Measurements from ENCODE around the gene STAG2. TPM values are rescaled to one million over a fixed set of nuclear protein-coding genes. Genes with fewer than 3 reads are reported as not detected.
"Not testable (repeated sequence)": the region's sequence is repeated elsewhere in the genome, so short reads cannot be mapped to it uniquely, and the experiment has no call there.

STAG2 gene
- total RNA-seq, 2 donors from 2014 or later, result 89.4 to 96.9 TPM

- Mint-ChIP-seq H3K4me1 (ENCODE audit: low read depth in 2 of 2) (peaks cover 3 to 5% of the 10 kb centered on the region in 2 donors), H3K4me3 (no peak overlapping the region), H3K9me3 (no peaks in the 10 kb centered on the region), H3K27ac (no peak overlapping the region), H3K36me3 (no peaks in the 10 kb centered on the region), H3K27me3 (no peaks in the 10 kb centered on the region)
- DNase-seq (ENCODE audit: low spot score) (no peak), ATAC-seq (no peak)
Observed at GRCh38 chrX:124028182-124028581, 66.7 kb downstream of the STAG2 start.

DNA sequence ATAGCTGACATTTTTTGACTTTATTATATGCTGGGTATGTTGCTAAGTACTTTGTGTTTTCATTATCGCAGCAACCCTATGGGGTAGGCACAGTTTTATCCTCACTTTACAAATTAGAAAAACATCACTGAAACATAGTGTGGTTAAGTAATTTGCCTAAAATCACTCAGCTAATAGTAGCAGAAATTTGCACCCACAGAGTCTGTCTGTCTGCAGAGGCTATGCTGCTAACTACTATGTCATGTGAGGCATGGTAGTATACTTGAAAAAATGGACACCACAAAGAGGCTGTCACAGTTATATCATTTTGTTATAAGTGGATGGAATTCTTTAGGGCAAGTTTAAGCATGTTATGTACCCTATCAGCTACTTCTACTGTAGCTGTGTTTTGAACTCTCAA is 69.0 kb downstream of the STAG2 start:
- no peaks in the 10 kb centered on the region for H3K36me3 Mint-ChIP-seq
- H3K27me3 Mint-ChIP-seq, result no peaks in the 10 kb centered on the region
- no peak overlapping the region for H3K27ac Mint-ChIP-seq
- ATAC-seq (no peak), DNase-seq (ENCODE audit: low spot score) (no peak)
- peaks cover 0 to 7% of the 10 kb centered on the region in 2 donors for H3K4me1 Mint-ChIP-seq (ENCODE audit: low read depth in 2 of 2)
- H3K4me3 Mint-ChIP-seq, result no peak overlapping the region
- no peaks in the 10 kb centered on the region for H3K9me3 Mint-ChIP-seq

DNA sequence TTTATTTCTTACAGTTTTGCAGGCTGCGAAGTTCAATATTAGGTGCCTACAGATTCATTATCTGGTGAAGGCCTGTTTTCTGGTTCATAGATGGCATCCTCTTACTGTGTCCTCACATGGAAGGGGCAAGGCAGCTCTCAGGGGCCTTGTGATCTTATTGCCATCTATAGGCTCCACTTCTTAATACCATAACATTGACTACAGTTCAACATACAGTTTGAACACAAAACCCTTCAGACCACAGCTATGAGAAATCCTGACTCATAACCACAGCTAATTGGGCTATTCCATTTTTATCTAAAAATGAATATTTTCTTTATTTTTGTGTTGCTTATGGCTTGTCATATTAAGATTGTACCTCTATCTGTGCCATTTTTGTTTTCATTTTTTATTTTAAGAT is 72.3 kb downstream of the STAG2 start:
- no peaks in the 10 kb centered on the region for H3K27me3 Mint-ChIP-seq
- no peak overlapping the region for H3K4me3 Mint-ChIP-seq
- no peaks in the 10 kb centered on the region for H3K9me3 Mint-ChIP-seq
- ATAC-seq, result peak in 1 of 2 donors; percentile 53
- peaks cover 0 to 7% of the 10 kb centered on the region in 2 donors for H3K4me1 Mint-ChIP-seq (ENCODE audit: low read depth in 2 of 2)
- DNase-seq (ENCODE audit: low spot score), result no peak
- no peak overlapping the region for H3K27ac Mint-ChIP-seq
- no peaks in the 10 kb centered on the region for H3K36me3 Mint-ChIP-seq

DNA sequence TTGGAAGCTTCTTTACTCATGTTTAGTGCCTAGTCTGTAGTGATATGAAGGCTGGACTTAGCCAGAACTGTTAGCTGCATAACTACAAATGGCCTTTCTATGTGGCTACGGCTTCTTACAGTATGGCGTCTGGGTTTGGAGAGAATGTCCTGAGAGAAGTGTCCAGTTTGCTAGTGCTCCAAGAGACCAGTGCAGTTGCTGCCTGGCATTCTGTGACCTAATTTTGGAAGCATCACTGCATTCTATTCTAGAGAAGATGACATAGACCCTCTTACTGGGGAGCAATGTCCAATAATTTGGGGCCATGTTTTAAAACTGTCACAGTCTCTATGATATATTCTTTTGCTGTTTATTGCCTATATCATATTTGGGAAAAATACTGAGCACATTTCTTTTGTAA is 74.2 kb downstream of the STAG2 start:
- no peak overlapping the region for H3K27ac Mint-ChIP-seq
- no peaks in the 10 kb centered on the region for H3K9me3 Mint-ChIP-seq
- ATAC-seq, result no peak

DNA sequence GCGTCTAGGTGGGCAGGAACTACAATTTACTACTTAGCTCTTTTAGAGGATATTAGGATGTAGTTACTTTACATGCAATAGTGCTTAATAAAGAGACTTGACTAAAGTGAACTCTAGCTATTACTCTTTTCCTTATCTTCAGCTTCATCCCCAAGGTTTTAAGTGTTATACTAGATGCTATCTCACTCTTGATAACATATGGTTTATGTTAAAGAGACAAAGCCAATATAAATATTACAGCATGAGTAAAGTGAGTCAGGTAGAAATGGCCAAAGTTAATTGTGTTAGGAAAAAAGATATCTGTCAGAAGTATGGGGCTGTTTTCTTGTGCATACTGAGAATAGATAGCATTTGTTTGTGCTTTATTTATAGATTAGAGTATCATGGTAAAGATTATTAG is 80.5 kb downstream of the STAG2 start:
- Mint-ChIP-seq H3K9me3 (no peaks in the 10 kb centered on the region), H3K36me3 (peaks cover 4% of the 10 kb centered on the region), H3K4me3 (no peak overlapping the region), H3K4me1 (ENCODE audit: low read depth in 2 of 2) (peaks cover 9% of the 10 kb centered on the region in 2 donors), H3K27me3 (no peaks in the 10 kb centered on the region), H3K27ac (no peak overlapping the region)
- no peak for ATAC-seq
- DNase-seq (ENCODE audit: low spot score), result no peak

More for the DNA sequence above, 74.2 kb downstream of the STAG2 start:
- Mint-ChIP-seq H3K27me3 (no peaks in the 10 kb centered on the region), H3K4me3 (no peak overlapping the region), H3K36me3 (no peaks in the 10 kb centered on the region), H3K4me1 (ENCODE audit: low read depth in 2 of 2) (peaks cover 0 to 7% of the 10 kb centered on the region in 2 donors)
- DNase-seq (ENCODE audit: low spot score), result no peak

- ATAC-seq, result peak in 1 of 2 donors; percentile 62
- Mint-ChIP-seq H3K27ac (peak overlapping the region; percentile 34 to 47), H3K9me3 (no peaks in the 10 kb centered on the region), H3K36me3 (peaks cover 4% of the 10 kb centered on the region), H3K4me1 (ENCODE audit: low read depth in 2 of 2) (peaks cover 9% of the 10 kb centered on the region in 2 donors), H3K27me3 (no peaks in the 10 kb centered on the region), H3K4me3 (no peak overlapping the region)
- DNase-seq (ENCODE audit: low spot score), result no peak
Observed at GRCh38 chrX:124045109-124045508, 83.6 kb downstream of the STAG2 start.

GRCh38 chrX:124084417-124084816 is 122.9 kb downstream of the STAG2 start:
- DNase-seq (ENCODE audit: low spot score); H3K4me1 Mint-ChIP-seq (ENCODE audit: low read depth in 2 of 2); H3K4me3 Mint-ChIP-seq; H3K27me3 Mint-ChIP-seq; H3K36me3 Mint-ChIP-seq; H3K27ac Mint-ChIP-seq; H3K9me3 Mint-ChIP-seq; ATAC-seq: not testable (repeated sequence)

DNA sequence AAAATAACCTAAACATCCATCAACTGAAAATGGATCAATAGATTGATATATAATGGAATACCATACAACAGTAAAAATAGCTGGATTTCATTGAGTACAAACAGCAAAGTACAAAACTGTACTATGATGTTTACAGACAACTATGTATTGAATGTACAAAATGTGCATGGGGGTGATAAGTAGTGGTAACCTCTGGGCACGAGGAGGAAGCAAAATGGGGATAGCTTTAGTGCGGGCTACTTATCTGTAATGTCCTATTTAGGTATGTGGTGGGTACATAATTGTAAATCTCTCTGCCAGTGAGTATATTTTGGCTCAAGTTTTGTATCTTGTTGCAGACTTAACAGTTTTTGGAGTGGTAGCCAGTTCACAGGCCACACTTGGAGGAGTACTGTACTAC is 123.6 kb downstream of the STAG2 start:
- peaks cover 10% of the 10 kb centered on the region for H3K36me3 Mint-ChIP-seq
- ATAC-seq, result no peak
- no peak overlapping the region for H3K27ac Mint-ChIP-seq
- H3K4me3 Mint-ChIP-seq, result no peak overlapping the region
- H3K4me1 Mint-ChIP-seq (ENCODE audit: low read depth in 2 of 2), result peaks cover 4 to 5% of the 10 kb centered on the region in 2 donors
- DNase-seq (ENCODE audit: low spot score), result no peak
- no peaks in the 10 kb centered on the region for H3K9me3 Mint-ChIP-seq
- no peaks in the 10 kb centered on the region for H3K27me3 Mint-ChIP-seq

- no peaks in the 10 kb centered on the region for H3K9me3 Mint-ChIP-seq
- no peaks in the 10 kb centered on the region for H3K27me3 Mint-ChIP-seq
- ATAC-seq (peak in 1 of 2 donors; percentile 62), DNase-seq (ENCODE audit: low spot score) (no peak)
- H3K4me3 Mint-ChIP-seq, result peak overlapping the region; percentile 36
- peaks cover 15% of the 10 kb centered on the region for H3K36me3 Mint-ChIP-seq
- H3K27ac Mint-ChIP-seq, result peak overlapping the region in 1 of 2 donors; percentile 26
- H3K4me1 Mint-ChIP-seq (ENCODE audit: low read depth in 2 of 2), result peaks cover 4 to 5% of the 10 kb centered on the region in 2 donors
Observed at GRCh38 chrX:124086411-124086810, 124.9 kb downstream of the STAG2 start.

- Mint-ChIP-seq H3K36me3 (peaks cover 19% of the 10 kb centered on the region), H3K9me3 (no peaks in the 10 kb centered on the region), H3K4me3 (no peak overlapping the region), H3K4me1 (ENCODE audit: low read depth in 2 of 2) (peaks cover 1 to 5% of the 10 kb centered on the region in 2 donors), H3K27ac (no peak overlapping the region), H3K27me3 (no peaks in the 10 kb centered on the region)
- DNase-seq (ENCODE audit: low spot score) (no peak), ATAC-seq (no peak)
Observed at GRCh38 chrX:124087000-124087746, 125.7 kb downstream of the STAG2 start.

GRCh38 chrX:124093222-124093621 is 131.7 kb downstream of the STAG2 start:
- H3K27ac Mint-ChIP-seq, result no peak overlapping the region
- H3K36me3 Mint-ChIP-seq, result peaks cover 41% of the 10 kb centered on the region
- H3K4me3 Mint-ChIP-seq, result no peak overlapping the region
- no peak for ATAC-seq
- H3K9me3 Mint-ChIP-seq, result no peaks in the 10 kb centered on the region
- no peaks in the 10 kb centered on the region for H3K27me3 Mint-ChIP-seq
- no peaks in the 10 kb centered on the region for H3K4me1 Mint-ChIP-seq (ENCODE audit: low read depth in 2 of 2)
- no peak for DNase-seq (ENCODE audit: low spot score)

GRCh38 chrX:124097116-124097515 is 135.6 kb downstream of the STAG2 start:
- peaks cover 0 to 2% of the 10 kb centered on the region in 2 donors for H3K27me3 Mint-ChIP-seq
- no peak for DNase-seq (ENCODE audit: low spot score)
- no peak overlapping the region for H3K4me3 Mint-ChIP-seq
- no peaks in the 10 kb centered on the region for H3K4me1 Mint-ChIP-seq (ENCODE audit: low read depth in 2 of 2)
- no peak for ATAC-seq
- H3K9me3 Mint-ChIP-seq, result no peaks in the 10 kb centered on the region
- H3K36me3 Mint-ChIP-seq, result peaks cover 23% of the 10 kb centered on the region
- H3K27ac Mint-ChIP-seq, result no peak overlapping the region

GRCh38 chrX:124098089-124098488 is 136.6 kb downstream of the STAG2 start:
- Mint-ChIP-seq H3K9me3 (no peaks in the 10 kb centered on the region), H3K4me3 (no peak overlapping the region), H3K36me3 (peaks cover 15% of the 10 kb centered on the region), H3K27ac (no peak overlapping the region), H3K4me1 (ENCODE audit: low read depth in 2 of 2) (no peaks in the 10 kb centered on the region), H3K27me3 (peaks cover 0 to 2% of the 10 kb centered on the region in 2 donors)
- DNase-seq (ENCODE audit: low spot score) (no peak), ATAC-seq (no peak)

- H3K4me3 Mint-ChIP-seq, result no peak overlapping the region
- no peak overlapping the region for H3K27ac Mint-ChIP-seq
- peaks cover 0 to 2% of the 10 kb centered on the region in 2 donors for H3K27me3 Mint-ChIP-seq
- no peak for DNase-seq (ENCODE audit: low spot score)
- H3K36me3 Mint-ChIP-seq, result no peaks in the 10 kb centered on the region
- H3K4me1 Mint-ChIP-seq (ENCODE audit: low read depth in 2 of 2), result peaks cover 0 to 4% of the 10 kb centered on the region in 2 donors
- no peaks in the 10 kb centered on the region for H3K9me3 Mint-ChIP-seq
- ATAC-seq, result no peak
Observed at GRCh38 chrX:124103966-124104365, 142.5 kb downstream of the STAG2 start.

GRCh38 chrX:124104512-124104911 is 143.0 kb downstream of the STAG2 start:
- not testable (repeated sequence) for H3K27me3 Mint-ChIP-seq; H3K9me3 Mint-ChIP-seq; ATAC-seq; H3K4me3 Mint-ChIP-seq; DNase-seq (ENCODE audit: low spot score); H3K27ac Mint-ChIP-seq; H3K4me1 Mint-ChIP-seq (ENCODE audit: low read depth in 2 of 2); H3K36me3 Mint-ChIP-seq

All from natural killer cell treated with Interleukin-12 subunit alpha and Interleukin-12 subunit beta and Interleukin-15 and Interleukin-18, amount 100 ng/mL, for 72 hours (primary cell).